Spleen (tissue), 11 donors: ENCODE measurements around the gene RAD51B. TPM values are rescaled to one million over a fixed set of nuclear protein-coding genes. Genes with fewer than 3 reads are reported as not detected.

Experiments used
- DNase-seq: peaks from one replicate; pipeline ENCODE4 v3.0.0-alpha.2; 2020
- H3K27ac ChIP-seq, 8 donors: fragments of 200-600 bp; sonication (generic) in 7 of 8; 1 replicate in 4 of 8; 2 replicates in 4 of 8; pipeline versions ENCODE4 v1.5.0 to v1.8.0; 2016 to 2021; ENCODE audit warnings: inconsistent platforms in 4 of 8, mild to moderate bottlenecking in 4 of 8, moderate library complexity in 1 of 8
- H3K27me3 ChIP-seq, 7 donors: fragments of 200-600 bp; sonication (generic) in 6 of 7; replicated peaks in 1 of 7; 1 replicate in 4 of 7; 2 replicates in 3 of 7; pipeline versions ENCODE4 v1.5.0 to v1.8.0; 2016 to 2021; ENCODE audit warnings: inconsistent platforms in 3 of 7, mild to moderate bottlenecking in 1 of 7
- H3K36me3 ChIP-seq, 6 donors: fragments of 200-600 bp; sonication (generic) in 5 of 6; 1 replicate in 4 of 6; 2 replicates in 2 of 6; pipeline versions ENCODE4 v1.5.0 to v1.8.0; 2016 to 2021; ENCODE audit warnings: inconsistent platforms in 2 of 6
- H3K4me1 ChIP-seq, 6 donors: fragments of 200-600 bp; sonication (generic) in 5 of 6; 1 replicate in 3 of 6; 2 replicates in 3 of 6; pipeline versions ENCODE4 v1.5.0 to v1.8.0; 2016 to 2021; ENCODE audit warnings: inconsistent platforms in 3 of 6
- H3K4me3 ChIP-seq, 8 donors: fragments of 200-600 bp; sonication (generic) in 7 of 8; 1 replicate in 4 of 8; 2 replicates in 4 of 8; pipeline versions ENCODE4 v1.5.0 to v1.8.0; 2016 to 2021; ENCODE audit warnings: inconsistent platforms in 4 of 8, mild to moderate bottlenecking in 4 of 8, moderate library complexity in 2 of 8
- H3K9me3 ChIP-seq, 8 donors: fragments of 200-600 bp; sonication (generic) in 7 of 8; 1 replicate in 4 of 8; 2 replicates in 4 of 8; pipeline versions ENCODE4 v1.5.0 to v1.8.0; 2016 to 2021; ENCODE audit warnings: inconsistent platforms in 4 of 8
- POLR2A ChIP-seq, 3 donors: fragments of 450-650 bp; IDR thresholded peaks; one replicate each; pipeline ENCODE4 v1.5.1; 2017; ENCODE audit warnings: antibody characterized with exemption in 3 of 3, mild to moderate bottlenecking in 1 of 3
- POLR2AphosphoS5 ChIP-seq, 3 donors: sonication (generic); formaldehyde crosslinking; IDR thresholded peaks; one replicate each; pipeline ENCODE4 v1.5.1; 2017; ENCODE audit warnings: antibody characterized with exemption in 3 of 3
- WGBS, 5 donors: extraction: QIAGEN DNeasy Blood & Tissue Kit in 3 of 5; methylation state at CpG; one replicate each; pipeline versions ENCODE4 v1.1.5 to v1.1.7; 2013 to 2018; 5-methylcytosine and 5-hydroxymethylcytosine counted together
- intact Hi-C: fragments of 100-400 bp; cut with DNase I; formaldehyde crosslinking; loops from one replicate; pipeline ENCODE4 v1.15.0; 2023; ENCODE audit warnings: low total_unique reads
- polyA plus RNA-seq, 3 donors: library from polyadenylated mRNA; stranded (reverse); fragments of 200-250 nt; gene quantifications; one replicate each; pipeline ENCODE4 v1.2.1, GENCODE V29; 2013
- total RNA-seq, 7 donors: library from RNA; depleted of rRNA in 3 of 7; stranded (reverse); fragments of >200 nt in 3 of 7; fragmentation: NEBNext Ultra II Directional in 4 of 7; extraction: Animal tissue kit (Norgen Biotek cat#: 25700) in 4 of 7; gene quantifications; one replicate each; pipeline versions ENCODE4 v1.1.0 to v1.2.1, GENCODE V29; 2016 to 2021
- TF ChIP-seq, protein P1 (sequence below), 11 experiments: fragments of 200-600 bp in 7 of 11; fragments of 450-650 bp in 4 of 11; sonication (generic) in 4 of 11; IDR thresholded peaks in 8 of 11; conservative IDR thresholded peaks in 3 of 11; 1 replicate in 7 of 11; 2 replicates in 4 of 11; pipeline versions ENCODE4 v1.4.0 to v1.8.0; 2016 to 2021; ENCODE audit warnings: antibody characterized with exemption in 11 of 11, inconsistent platforms in 4 of 11, mild to moderate bottlenecking in 1 of 11
- donor health status: healthy with polysubstance abuse.
- donor health status: DM: no; HTN: no; CAD: no; lungs with moderate emphysema.
- donor health status: DM: no; HTN: no; CAD: no.
- donor health status: Bipolar disorder and iron deficiency.
- donor health status: healthy.
- donor health status: DM: no; HTN: no; CAD: no.
- donor health status: DM: yes; HTN: yes; CAD: no.

Gene RAD51B
- total and polyA plus RNA-seq, 10 donors = 4.2 to 43.7 (median 29.8) TPM

DNA sequence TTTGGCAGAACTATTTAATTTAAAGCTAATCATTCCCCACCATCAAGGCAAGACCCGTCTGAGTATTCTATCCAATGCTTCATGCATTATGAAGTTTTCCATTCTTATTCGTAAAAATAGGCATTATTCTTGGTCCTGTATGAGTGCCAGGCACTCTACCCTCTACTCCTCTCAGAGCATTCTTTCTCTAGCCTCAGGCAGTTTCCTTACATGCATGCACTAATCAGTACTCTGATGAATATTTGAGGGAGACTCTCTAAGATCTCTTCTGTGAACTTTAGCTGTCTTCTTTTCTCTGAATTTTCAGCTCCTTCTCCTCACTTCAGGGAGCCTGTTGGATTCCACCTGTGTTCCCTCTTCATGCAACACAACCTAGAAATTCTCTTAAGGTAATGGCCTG lies 334.7 kb downstream of the RAD51B start:
- H3K27me3 ChIP-seq = no peaks in the 10 kb centered on the region
- H3K4me1 ChIP-seq = no peaks in the 10 kb centered on the region
- H3K4me3 ChIP-seq = no peak overlapping the region
- no peaks in the 10 kb centered on the region for H3K36me3 ChIP-seq
- 88 to 100% (median 96%) methylated on average over 2 of the region's 2 CpGs for WGBS, 5 donors
- intact Hi-C loops = no loop called here
- no peak for TF ChIP-seq POLR2A (IDR thresholded peaks at IDR 0.05)
- TF ChIP-seq, protein P1, sequence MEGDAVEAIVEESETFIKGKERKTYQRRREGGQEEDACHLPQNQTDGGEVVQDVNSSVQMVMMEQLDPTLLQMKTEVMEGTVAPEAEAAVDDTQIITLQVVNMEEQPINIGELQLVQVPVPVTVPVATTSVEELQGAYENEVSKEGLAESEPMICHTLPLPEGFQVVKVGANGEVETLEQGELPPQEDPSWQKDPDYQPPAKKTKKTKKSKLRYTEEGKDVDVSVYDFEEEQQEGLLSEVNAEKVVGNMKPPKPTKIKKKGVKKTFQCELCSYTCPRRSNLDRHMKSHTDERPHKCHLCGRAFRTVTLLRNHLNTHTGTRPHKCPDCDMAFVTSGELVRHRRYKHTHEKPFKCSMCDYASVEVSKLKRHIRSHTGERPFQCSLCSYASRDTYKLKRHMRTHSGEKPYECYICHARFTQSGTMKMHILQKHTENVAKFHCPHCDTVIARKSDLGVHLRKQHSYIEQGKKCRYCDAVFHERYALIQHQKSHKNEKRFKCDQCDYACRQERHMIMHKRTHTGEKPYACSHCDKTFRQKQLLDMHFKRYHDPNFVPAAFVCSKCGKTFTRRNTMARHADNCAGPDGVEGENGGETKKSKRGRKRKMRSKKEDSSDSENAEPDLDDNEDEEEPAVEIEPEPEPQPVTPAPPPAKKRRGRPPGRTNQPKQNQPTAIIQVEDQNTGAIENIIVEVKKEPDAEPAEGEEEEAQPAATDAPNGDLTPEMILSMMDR (IDR thresholded peaks at IDR 0.05 in 8 of 11, conservative IDR thresholded peaks at IDR 0.05 in 3 of 11) = no peak
- peaks cover 0 to 28% (median 14%) of the 10 kb centered on the region in 8 donors for H3K9me3 ChIP-seq
- no peak for DNase-seq
- no peak overlapping the region for H3K27ac ChIP-seq

DNA sequence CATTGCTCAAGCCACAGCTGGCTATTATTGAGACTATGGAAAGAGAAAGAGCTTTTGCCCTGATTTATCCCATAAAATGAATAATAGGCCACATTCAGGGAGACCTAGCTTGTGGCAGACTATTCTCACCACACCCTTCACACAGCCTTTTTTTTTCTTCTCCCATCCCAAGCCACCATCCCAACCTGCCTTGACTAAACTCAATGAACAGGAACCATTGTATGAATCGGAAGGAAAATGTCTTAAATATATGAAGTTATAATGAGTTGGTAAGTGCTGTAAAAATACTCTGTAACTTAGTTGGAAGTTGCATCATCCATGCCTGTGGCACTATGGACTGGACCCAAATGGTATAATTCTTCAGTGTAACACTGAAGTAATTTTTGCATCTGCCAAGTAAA lies 338.4 kb downstream of the RAD51B start:
- TF ChIP-seq, protein P1 (IDR thresholded peaks at IDR 0.05 in 8 of 11, conservative IDR thresholded peaks at IDR 0.05 in 3 of 11) = no peak
- TF ChIP-seq POLR2AphosphoS5 (IDR thresholded peaks at IDR 0.05) = no peak
- TF ChIP-seq POLR2A (IDR thresholded peaks at IDR 0.05) = no peak
- no peak overlapping the region for H3K4me3 ChIP-seq

DNA sequence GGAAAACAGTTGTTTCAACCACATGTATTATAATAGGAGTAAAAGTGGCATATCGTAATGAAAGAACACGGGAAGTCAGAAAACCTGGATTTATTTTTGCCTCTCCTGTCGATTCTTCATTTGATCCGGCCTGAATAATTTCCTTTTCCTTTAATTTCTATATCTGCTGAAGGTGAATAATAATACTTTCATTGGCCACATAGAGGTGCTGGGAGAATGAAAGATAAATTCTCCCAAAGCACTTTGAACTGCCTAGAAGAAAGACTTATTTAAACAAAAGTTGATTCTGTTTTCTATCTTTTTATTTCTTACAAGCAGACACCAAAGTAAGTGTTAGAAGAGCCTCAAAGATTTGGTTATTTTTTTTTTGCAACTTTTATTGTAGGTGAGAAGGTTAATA lies 339.1 kb downstream of the RAD51B start:
- no peak for DNase-seq
- Histone ChIP-seq H3K4me1 (no peaks in the 10 kb centered on the region), H3K27ac (no peak overlapping the region), H3K9me3 (no peaks in the 10 kb centered on the region), H3K36me3 (no peaks in the 10 kb centered on the region), H3K4me3 (no peak overlapping the region), H3K27me3 (no peaks in the 10 kb centered on the region)
- 74 to 90% (median 87%) methylated on average over 4 of the region's 4 CpGs for WGBS, 5 donors
- TF ChIP-seq POLR2A (IDR thresholded peaks at IDR 0.05) (no peak), POLR2AphosphoS5 (IDR thresholded peaks at IDR 0.05) (no peak)
- TF ChIP-seq, protein P1 (IDR thresholded peaks at IDR 0.05 in 8 of 11, conservative IDR thresholded peaks at IDR 0.05 in 3 of 11) = no peak
- intact Hi-C loops = no loop called here

More for the DNA sequence above, 338.4 kb downstream of the RAD51B start:
- H3K36me3 ChIP-seq = no peaks in the 10 kb centered on the region
- no peaks in the 10 kb centered on the region for H3K4me1 ChIP-seq
- H3K27ac ChIP-seq = no peak overlapping the region
- no peak for DNase-seq
- WGBS, 5 donors = 89 to 100% (median 100%) methylated on average over 1 of the region's 1 CpG
- H3K27me3 ChIP-seq = no peaks in the 10 kb centered on the region
- intact Hi-C loops = no loop called here
- peaks cover 0 to under 1% (median 0%) of the 10 kb centered on the region in 8 donors for H3K9me3 ChIP-seq

DNA sequence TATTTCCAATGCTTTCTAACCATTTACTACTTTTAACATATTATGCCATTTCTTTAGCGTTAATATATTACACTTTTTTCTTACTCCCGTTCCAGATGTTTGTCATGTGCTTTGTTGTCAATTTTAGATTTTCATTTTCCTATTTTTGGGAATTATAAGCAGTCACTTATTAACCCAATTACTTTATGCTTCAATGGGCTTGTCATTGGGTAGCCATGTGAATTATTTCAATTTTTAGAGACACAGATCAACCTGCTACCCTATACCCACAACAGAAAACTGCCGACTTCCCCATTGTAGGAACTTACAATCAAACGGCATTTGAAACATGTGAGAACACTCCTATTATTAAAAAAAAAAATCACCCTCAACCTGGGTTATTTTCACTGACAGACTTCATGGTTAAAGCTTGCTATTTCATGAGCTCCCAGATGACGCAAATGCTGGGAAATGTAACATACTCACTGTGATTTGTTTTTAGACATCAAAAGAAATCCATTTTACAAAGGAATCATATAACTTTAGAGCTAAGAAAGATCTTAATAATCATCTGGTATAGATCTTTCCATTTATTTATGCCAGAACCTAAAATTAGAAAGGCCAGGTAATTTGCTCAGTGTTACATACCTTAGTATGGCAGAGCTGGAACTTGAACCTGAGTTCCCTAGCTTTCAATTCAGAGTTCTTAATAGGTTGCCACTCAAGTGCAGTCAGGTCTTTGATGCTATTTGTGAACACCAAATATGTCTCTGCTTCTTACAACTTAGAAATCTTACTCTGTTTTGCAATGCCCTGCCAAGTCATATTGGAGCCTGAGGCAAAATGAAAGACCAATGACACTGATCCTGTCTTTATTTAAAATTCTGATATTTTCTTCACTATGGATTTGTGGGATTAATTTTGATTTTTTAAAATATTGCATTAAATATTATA lies 340.4 kb downstream of the RAD51B start:
- Histone ChIP-seq H3K9me3 (no peaks in the 10 kb centered on the region), H3K27me3 (no peaks in the 10 kb centered on the region), H3K36me3 (no peaks in the 10 kb centered on the region), H3K4me3 (no peak overlapping the region), H3K4me1 (no peaks in the 10 kb centered on the region), H3K27ac (no peak overlapping the region)
- WGBS, 5 donors = 95 to 96% (median 95%) methylated on average over 5 of the region's 5 CpGs
- intact Hi-C loops = no loop called here
- no peak for DNase-seq
- TF ChIP-seq POLR2AphosphoS5 (IDR thresholded peaks at IDR 0.05) = no peak
- TF ChIP-seq, protein P1 (IDR thresholded peaks at IDR 0.05 in 8 of 11, conservative IDR thresholded peaks at IDR 0.05 in 3 of 11) = no peak
- TF ChIP-seq POLR2A (IDR thresholded peaks at IDR 0.05) = no peak
